Endodermal cell (in vitro differentiated cells): ENCODE data around the gene IFI44. TPM values are rescaled to one million over a fixed set of nuclear protein-coding genes. Genes with fewer than 3 reads are reported as not detected.

ENCODE experiments used
- DNase-seq: peaks from one replicate; pipeline ENCODE4 v3.0.0-alpha.2; 2017
- H3K27ac ChIP-seq: 2 replicates; pipeline ENCODE4 v1.5.1; 2013; ENCODE audit warnings: mild to moderate bottlenecking, low read depth, low read length, moderate library complexity
- H3K27me3 ChIP-seq: 2 replicates; pipeline ENCODE4 v1.6.1; 2013; ENCODE audit warnings: mild to moderate bottlenecking, low read length, moderate library complexity; ENCODE audit not compliant: insufficient read depth, control insufficient read depth, poor library complexity, severe bottlenecking
- H3K36me3 ChIP-seq: 2 replicates; pipeline ENCODE4 v1.7.0; 2013; ENCODE audit warnings: mild to moderate bottlenecking, low read length, moderate library complexity; ENCODE audit not compliant: control insufficient read depth, insufficient read depth
- H3K4me1 ChIP-seq: one replicate; pipeline ENCODE4 v1.7.0; 2013; ENCODE audit warnings: low read length; ENCODE audit not compliant: control insufficient read depth, insufficient read depth
- H3K4me3 ChIP-seq: 2 replicates; pipeline ENCODE4 v1.5.1; 2013; ENCODE audit warnings: mild to moderate bottlenecking, low read length, moderate library complexity
- H3K9ac ChIP-seq: 2 replicates; pipeline ENCODE4 v1.6.1; 2013; ENCODE audit warnings: mild to moderate bottlenecking, low read length, moderate library complexity; ENCODE audit not compliant: poor library complexity, severe bottlenecking; ENCODE audit errors: extremely low read depth
- H3K9me3 ChIP-seq: 2 replicates; pipeline ENCODE4 v1.6.1; 2013; ENCODE audit warnings: mild to moderate bottlenecking, low read length, moderate library complexity; ENCODE audit not compliant: control insufficient read depth
- H3K27ac Mint-ChIP-seq: 2 replicates; pipeline ENCODE4 v1.8.0; 2020; ENCODE audit warnings: mixed read lengths
- H3K27me3 Mint-ChIP-seq: 2 replicates; pipeline ENCODE4 v1.8.0; 2021; ENCODE audit warnings: mild to moderate bottlenecking, mixed read lengths; ENCODE audit not compliant: insufficient read depth
- H3K36me3 Mint-ChIP-seq: 2 replicates; pipeline ENCODE4 v1.8.0; 2020; ENCODE audit warnings: low read depth, mixed read lengths
- H3K4me1 Mint-ChIP-seq: 2 replicates; pipeline ENCODE4 v1.8.0; 2020; ENCODE audit warnings: mixed read lengths
- H3K4me3 Mint-ChIP-seq: 2 replicates; pipeline ENCODE4 v1.8.0; 2020; ENCODE audit warnings: mild to moderate bottlenecking, moderate library complexity, mixed read lengths
- H3K9me3 Mint-ChIP-seq: 2 replicates; pipeline ENCODE4 v1.8.0; 2020; ENCODE audit warnings: mild to moderate bottlenecking, mixed read lengths
- CTCF ChIP-seq: fragments of 200-600 bp; sonication (generic); conservative IDR thresholded peaks from 2 replicates; pipeline ENCODE4 v1.5.0; 2021; ENCODE audit warnings: antibody characterized with exemption, mild to moderate bottlenecking
- WGBS, 2 experiments: methylation state at CpG; one replicate each; pipeline versions ENCODE4 v1.1.5 to v1.1.7; 2013; ENCODE audit warnings: missing lambda C conversion rate in 2 of 2, mixed read lengths in 1 of 2; ENCODE audit not compliant: insufficient coverage in 1 of 2, insufficient read length in 1 of 2; 5-methylcytosine and 5-hydroxymethylcytosine counted together
- total RNA-seq, 2 donors: library from RNA; stranded (reverse); fragmentation: NEBNext Ultra II Directional in 1 of 2; extraction: Animal tissue kit (Norgen Biotek cat#: 25700) in 1 of 2; gene quantifications; 2 replicates in 1 of 2; 3 replicates in 1 of 2; pipeline ENCODE4 v1.2.1, GENCODE V29; 2021

Gene IFI44
- total RNA-seq, 2 donors from 2014 or later: not detected

DNA sequence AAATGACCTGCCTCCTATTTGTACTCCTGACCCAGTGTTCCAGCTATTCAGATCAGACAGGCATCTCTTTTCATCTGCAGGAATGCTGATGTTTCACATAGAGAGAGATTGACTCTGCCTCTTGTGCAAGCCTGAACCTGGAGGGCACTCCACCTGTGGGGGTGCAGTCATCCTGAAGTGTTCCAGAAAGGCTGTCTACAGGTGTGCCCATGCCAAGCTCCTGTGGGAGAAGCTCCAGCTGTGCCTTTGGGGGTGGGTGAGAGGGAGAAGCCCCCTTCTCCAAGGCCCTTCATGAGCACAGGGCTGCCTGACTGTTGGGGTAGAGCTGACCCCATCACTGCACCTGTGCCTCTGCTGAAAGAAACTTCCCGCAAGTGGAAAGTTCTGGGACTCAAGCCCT is 22.8 kb downstream of the IFI44 start:
- Mint-ChIP-seq H3K9me3 (no peaks in the 10 kb centered on the region), H3K36me3 (no peaks in the 10 kb centered on the region), H3K4me1 (no peaks in the 10 kb centered on the region), H3K27me3 (peaks cover 12% of the 10 kb centered on the region), H3K4me3 (no peak overlapping the region), H3K27ac (no peak overlapping the region)
- WGBS, 2 experiments: 58% methylated on average over 1 of the region's 1 CpG; no CpG with 5 or more reads in 1 of the 2 experiments
- Histone ChIP-seq H3K4me1 (no peaks in the 10 kb centered on the region), H3K9me3 (no peaks in the 10 kb centered on the region), H3K4me3 (no peak overlapping the region), H3K27ac (no peak overlapping the region), H3K9ac (no peak overlapping the region), H3K27me3 (no peaks in the 10 kb centered on the region), H3K36me3 (no peaks in the 10 kb centered on the region)
- TF ChIP-seq CTCF: no peak
- no peak for DNase-seq

DNA sequence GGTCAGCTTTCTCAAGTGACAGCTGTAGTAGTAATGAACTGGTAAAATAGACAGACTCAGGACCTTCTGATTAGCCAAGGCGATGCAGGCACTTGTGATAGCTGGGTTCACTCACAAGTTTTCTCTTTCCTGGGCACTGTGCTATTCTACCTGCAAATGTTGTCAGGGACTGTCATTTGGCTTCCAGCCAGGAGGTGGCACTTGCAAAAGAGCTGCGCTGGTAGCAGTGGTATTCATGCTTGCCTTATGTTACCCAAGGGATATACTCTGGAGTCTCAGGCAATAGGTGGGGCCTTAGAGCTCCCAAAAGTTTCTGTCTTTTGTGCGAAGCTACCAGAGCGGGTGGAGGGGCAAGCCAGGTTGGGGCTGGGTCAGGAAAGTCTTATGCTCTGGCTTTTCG is 23.5 kb downstream of the IFI44 start:
- Histone ChIP-seq H3K9ac (no peak overlapping the region), H3K4me3 (no peak overlapping the region), H3K4me1 (no peaks in the 10 kb centered on the region), H3K27me3 (no peaks in the 10 kb centered on the region), H3K36me3 (no peaks in the 10 kb centered on the region), H3K9me3 (no peaks in the 10 kb centered on the region), H3K27ac (no peak overlapping the region)
- peak; percentile 73 for TF ChIP-seq CTCF
- Mint-ChIP-seq H3K4me3 (no peak overlapping the region), H3K27me3 (peaks cover 11% of the 10 kb centered on the region), H3K9me3 (no peaks in the 10 kb centered on the region), H3K36me3 (no peaks in the 10 kb centered on the region), H3K4me1 (no peaks in the 10 kb centered on the region), H3K27ac (no peak overlapping the region)
- peak; percentile 86 for DNase-seq
- WGBS, 2 experiments: 88 to 89% methylated on average over 4 to 5 of the region's 5 CpGs

DNA sequence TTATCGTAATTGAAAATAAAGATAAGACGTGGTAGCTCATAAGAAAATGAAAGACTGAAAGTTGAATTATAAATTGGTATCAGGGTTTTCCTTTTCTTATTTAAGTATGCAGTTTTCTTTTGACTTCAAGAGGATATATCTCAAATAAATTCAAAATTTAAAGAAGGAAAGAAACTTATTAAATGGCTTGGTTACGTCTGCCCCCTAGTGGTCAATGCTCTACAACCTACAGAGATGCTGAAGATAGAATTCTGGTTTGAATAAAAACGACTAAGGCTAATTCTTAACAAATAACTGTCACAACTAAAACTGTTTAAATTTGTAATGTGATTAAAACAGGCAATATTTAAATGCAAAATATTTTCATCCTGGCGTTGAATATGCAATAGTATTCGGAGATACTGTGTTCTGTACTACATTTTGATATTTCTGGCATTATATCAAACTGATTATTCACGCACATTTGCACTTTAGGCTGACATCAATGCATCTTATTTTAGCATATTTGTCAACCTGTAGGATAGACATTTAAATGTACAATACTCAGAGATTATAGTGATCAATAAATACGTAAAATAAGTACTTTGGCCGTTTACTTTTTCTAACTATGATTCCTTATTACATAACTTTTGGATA is 26.8 kb downstream of the IFI44 start:
- Histone ChIP-seq H3K27ac (no peak overlapping the region), H3K27me3 (no peaks in the 10 kb centered on the region), H3K9ac (no peak overlapping the region), H3K4me1 (no peaks in the 10 kb centered on the region), H3K4me3 (no peak overlapping the region), H3K9me3 (no peaks in the 10 kb centered on the region), H3K36me3 (no peaks in the 10 kb centered on the region)
- DNase-seq: peak; percentile 62
- peak; percentile 93 for TF ChIP-seq CTCF
- H3K4me3 Mint-ChIP-seq: no peak overlapping the region
- H3K36me3 Mint-ChIP-seq: no peaks in the 10 kb centered on the region
- no peaks in the 10 kb centered on the region for H3K4me1 Mint-ChIP-seq
- 48% methylated on average over 7 of the region's 9 CpGs; no CpG with 5 or more reads in 1 of the 2 experiments for WGBS, 2 experiments
- H3K9me3 Mint-ChIP-seq: no peaks in the 10 kb centered on the region
- peaks cover 6% of the 10 kb centered on the region for H3K27me3 Mint-ChIP-seq
- no peak overlapping the region for H3K27ac Mint-ChIP-seq
